Measurements from ENCODE around the gene PLPP1.

DNA sequence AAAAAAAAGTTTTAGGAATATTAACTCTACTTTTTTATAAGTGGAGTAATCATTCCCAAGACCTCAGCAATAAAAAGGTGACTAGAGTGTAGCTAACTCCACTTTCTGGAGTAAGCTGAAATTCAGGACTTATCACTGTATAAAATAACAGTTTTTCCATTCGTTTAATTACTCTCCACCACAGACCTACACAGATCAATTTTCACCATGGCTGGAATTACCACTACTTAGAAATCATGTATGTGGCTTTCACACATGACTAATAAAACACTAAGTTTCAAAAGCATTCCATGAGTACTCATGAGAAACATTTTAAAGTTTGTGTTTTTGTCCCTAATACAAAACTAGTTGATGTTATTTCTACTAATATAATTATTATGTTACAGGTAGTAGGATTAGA is 9.9 kb downstream of the PLPP1 start:
- TF ChIP-seq, protein P1, sequence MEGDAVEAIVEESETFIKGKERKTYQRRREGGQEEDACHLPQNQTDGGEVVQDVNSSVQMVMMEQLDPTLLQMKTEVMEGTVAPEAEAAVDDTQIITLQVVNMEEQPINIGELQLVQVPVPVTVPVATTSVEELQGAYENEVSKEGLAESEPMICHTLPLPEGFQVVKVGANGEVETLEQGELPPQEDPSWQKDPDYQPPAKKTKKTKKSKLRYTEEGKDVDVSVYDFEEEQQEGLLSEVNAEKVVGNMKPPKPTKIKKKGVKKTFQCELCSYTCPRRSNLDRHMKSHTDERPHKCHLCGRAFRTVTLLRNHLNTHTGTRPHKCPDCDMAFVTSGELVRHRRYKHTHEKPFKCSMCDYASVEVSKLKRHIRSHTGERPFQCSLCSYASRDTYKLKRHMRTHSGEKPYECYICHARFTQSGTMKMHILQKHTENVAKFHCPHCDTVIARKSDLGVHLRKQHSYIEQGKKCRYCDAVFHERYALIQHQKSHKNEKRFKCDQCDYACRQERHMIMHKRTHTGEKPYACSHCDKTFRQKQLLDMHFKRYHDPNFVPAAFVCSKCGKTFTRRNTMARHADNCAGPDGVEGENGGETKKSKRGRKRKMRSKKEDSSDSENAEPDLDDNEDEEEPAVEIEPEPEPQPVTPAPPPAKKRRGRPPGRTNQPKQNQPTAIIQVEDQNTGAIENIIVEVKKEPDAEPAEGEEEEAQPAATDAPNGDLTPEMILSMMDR (conservative IDR thresholded peaks at IDR 0.05; ENCODE audit: low read depth in 2 of 2): no peak
- TF ChIP-seq NANOG (IDR thresholded peaks at IDR 0.05; ENCODE audit: borderline replicate concordance): no peak
- no peak for TF ChIP-seq POLR2AphosphoS5 (IDR thresholded peaks at IDR 0.05; ENCODE audit: low read depth)
- TF ChIP-seq EZH2 (IDR thresholded peaks at IDR 0.05; ENCODE audit: low read depth, unreplicated experiment): no peak
- TF ChIP-seq, protein P2, sequence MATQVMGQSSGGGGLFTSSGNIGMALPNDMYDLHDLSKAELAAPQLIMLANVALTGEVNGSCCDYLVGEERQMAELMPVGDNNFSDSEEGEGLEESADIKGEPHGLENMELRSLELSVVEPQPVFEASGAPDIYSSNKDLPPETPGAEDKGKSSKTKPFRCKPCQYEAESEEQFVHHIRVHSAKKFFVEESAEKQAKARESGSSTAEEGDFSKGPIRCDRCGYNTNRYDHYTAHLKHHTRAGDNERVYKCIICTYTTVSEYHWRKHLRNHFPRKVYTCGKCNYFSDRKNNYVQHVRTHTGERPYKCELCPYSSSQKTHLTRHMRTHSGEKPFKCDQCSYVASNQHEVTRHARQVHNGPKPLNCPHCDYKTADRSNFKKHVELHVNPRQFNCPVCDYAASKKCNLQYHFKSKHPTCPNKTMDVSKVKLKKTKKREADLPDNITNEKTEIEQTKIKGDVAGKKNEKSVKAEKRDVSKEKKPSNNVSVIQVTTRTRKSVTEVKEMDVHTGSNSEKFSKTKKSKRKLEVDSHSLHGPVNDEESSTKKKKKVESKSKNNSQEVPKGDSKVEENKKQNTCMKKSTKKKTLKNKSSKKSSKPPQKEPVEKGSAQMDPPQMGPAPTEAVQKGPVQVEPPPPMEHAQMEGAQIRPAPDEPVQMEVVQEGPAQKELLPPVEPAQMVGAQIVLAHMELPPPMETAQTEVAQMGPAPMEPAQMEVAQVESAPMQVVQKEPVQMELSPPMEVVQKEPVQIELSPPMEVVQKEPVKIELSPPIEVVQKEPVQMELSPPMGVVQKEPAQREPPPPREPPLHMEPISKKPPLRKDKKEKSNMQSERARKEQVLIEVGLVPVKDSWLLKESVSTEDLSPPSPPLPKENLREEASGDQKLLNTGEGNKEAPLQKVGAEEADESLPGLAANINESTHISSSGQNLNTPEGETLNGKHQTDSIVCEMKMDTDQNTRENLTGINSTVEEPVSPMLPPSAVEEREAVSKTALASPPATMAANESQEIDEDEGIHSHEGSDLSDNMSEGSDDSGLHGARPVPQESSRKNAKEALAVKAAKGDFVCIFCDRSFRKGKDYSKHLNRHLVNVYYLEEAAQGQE (IDR thresholded peaks at IDR 0.05; ENCODE audit: unreplicated experiment): no peak
- TF ChIP-seq, protein P3, sequence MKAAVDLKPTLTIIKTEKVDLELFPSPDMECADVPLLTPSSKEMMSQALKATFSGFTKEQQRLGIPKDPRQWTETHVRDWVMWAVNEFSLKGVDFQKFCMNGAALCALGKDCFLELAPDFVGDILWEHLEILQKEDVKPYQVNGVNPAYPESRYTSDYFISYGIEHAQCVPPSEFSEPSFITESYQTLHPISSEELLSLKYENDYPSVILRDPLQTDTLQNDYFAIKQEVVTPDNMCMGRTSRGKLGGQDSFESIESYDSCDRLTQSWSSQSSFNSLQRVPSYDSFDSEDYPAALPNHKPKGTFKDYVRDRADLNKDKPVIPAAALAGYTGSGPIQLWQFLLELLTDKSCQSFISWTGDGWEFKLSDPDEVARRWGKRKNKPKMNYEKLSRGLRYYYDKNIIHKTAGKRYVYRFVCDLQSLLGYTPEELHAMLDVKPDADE (IDR thresholded peaks at IDR 0.05): no peak
- no peak for TF ChIP-seq JUNB (IDR thresholded peaks at IDR 0.05; ENCODE audit: unreplicated experiment)
- TF ChIP-seq EZH2phosphoT487 (IDR thresholded peaks at IDR 0.05; ENCODE audit: unreplicated experiment): no peak
- TF ChIP-seq STAT1 (IDR thresholded peaks at IDR 0.05; ENCODE audit: unreplicated experiment): no peak
- TF ChIP-seq ZNF114 (CRISPR knock-in tag; IDR thresholded peaks at IDR 0.05): no peak
- no peak for TF ChIP-seq CREB1 (CRISPR knock-in tag; IDR thresholded peaks at IDR 0.05; ENCODE audit: low read depth)
